HG02884 (cell line): ENCODE results near the gene GABPA.

Experiments
- ATAC-seq: cut with Tn5 transposase; IDR thresholded peaks from one replicate; pipeline ENCODE4 v1.9.1; 2021; ENCODE audit warnings: mild to moderate bottlenecking, moderate library complexity; ENCODE audit not compliant: unreplicated experiment

Gene GABPA

DNA sequence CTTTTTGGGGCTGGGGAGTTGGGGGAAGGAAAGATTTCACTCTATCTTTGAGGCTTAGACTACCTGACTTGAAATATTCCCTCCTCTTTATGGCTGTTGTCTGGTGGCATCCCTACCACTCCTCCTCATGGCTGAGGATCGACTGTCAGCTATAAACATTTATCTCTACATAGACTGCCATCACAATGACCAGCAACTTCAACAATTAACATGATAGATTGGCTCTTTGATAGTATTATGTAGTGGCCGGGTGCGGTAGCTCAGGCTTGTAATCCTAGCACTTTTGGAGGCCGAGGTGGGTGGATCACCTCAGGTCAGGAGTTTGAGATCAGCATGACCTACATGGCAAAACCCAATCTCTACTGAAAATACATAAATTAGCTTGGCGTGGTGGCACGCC is 72.4 kb downstream of the GABPA start:
- ATAC-seq: no peak

GRCh38 chr21:25809013-25809412 is 74.2 kb downstream of the GABPA start:
- ATAC-seq: no peak

GRCh38 chr21:25811186-25811585 is 76.4 kb downstream of the GABPA start:
- ATAC-seq: no peak

DNA sequence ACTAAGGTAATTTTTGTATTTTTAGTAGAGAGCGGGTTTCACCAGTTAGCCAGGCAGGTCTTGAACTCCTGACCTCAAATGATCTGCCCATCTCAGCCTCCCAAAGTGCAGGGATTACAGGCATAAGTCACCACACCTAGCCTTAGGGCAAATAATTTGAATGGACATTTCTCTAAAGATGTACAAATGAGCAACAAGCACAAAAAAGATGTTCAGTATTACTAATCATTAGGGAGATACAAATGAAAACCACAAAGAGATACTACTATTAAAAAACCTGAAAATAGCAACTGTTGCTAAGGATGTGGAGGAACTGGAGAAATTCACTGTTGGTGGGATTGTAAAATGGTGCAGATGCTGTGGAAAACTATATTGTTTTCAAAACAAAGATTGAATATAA is 79.1 kb downstream of the GABPA start:
- ATAC-seq: no peak

DNA sequence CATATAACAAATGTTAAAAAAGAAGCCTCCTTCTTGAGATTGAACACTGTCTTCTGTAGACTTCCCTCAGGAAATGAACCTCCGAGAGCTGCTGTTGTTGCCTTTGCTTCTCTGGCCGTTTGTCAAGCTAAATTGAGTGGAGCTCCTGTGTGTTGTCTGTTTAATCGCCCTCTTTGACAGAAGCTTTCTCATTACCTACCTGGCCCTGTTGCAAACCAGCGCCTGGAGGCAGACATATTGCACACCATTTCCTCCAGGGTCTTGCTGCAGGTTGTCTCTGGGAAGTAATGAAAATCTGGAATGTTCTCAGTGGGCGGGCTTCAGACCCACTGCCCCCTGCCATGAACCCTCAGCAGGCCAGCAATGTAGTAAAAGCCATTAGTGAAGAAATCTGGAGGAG is 83.3 kb downstream of the GABPA start:
- ATAC-seq: no peak

DNA sequence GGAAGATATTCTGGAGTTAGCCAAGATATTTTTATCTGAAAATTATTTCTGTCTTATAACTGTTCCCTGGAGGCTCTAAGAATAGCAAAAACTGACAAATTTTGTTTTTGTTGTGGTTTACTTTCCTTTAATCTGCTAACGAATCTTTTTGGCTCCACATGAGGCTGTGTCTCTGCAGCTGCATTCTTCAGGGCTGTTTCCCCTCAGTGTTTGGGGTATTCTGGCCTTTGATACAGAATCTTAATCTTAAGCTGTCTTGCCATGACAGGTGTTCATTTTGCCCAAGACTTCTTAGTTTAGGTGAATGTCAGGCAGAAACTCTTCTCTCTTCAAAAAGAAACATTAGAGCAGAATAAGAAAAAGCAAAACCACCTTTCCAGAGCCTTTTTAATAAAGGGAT is 83.8 kb downstream of the GABPA start:
- ATAC-seq: no peak
